GM18511 (cell line): Measurements from ENCODE around the gene UQCRQ.
"Not testable (repeated sequence)": the region's sequence is repeated elsewhere in the genome, so short reads cannot be mapped to it uniquely, and the experiment has no call there.

Experiments
- ATAC-seq: cut with Tn5 transposase; IDR thresholded peaks from one replicate; pipeline ENCODE4 v1.9.1; 2021; ENCODE audit warnings: mild to moderate bottlenecking, moderate library complexity; ENCODE audit not compliant: unreplicated experiment

Gene UQCRQ

GRCh38 chr5:132831095-132831860 lies 35.2 kb upstream of the UQCRQ start:
- no peak for ATAC-seq

GRCh38 chr5:132832612-132833011 lies 33.8 kb upstream of the UQCRQ start:
- ATAC-seq: no peak

GRCh38 chr5:132834057-132834456 lies 32.4 kb upstream of the UQCRQ start:
- ATAC-seq: no peak

- no peak for ATAC-seq
Observed at GRCh38 chr5:132836852-132837251, 29.6 kb upstream of the UQCRQ start.

GRCh38 chr5:132837868-132838267 lies 28.6 kb upstream of the UQCRQ start:
- ATAC-seq: no peak

- no peak for ATAC-seq
Observed at GRCh38 chr5:132838516-132839282, 27.7 kb upstream of the UQCRQ start.

- ATAC-seq: no peak
Observed at GRCh38 chr5:132839426-132840301, 26.8 kb upstream of the UQCRQ start.

- ATAC-seq: no peak
Observed at GRCh38 chr5:132840313-132840712, 26.1 kb upstream of the UQCRQ start.

- ATAC-seq: no peak
Observed at GRCh38 chr5:132840896-132841295, 25.5 kb upstream of the UQCRQ start.

GRCh38 chr5:132841305-132841704 lies 25.1 kb upstream of the UQCRQ start:
- ATAC-seq: no peak

- no peak for ATAC-seq
Observed at GRCh38 chr5:132848270-132848669, 18.2 kb upstream of the UQCRQ start.

GRCh38 chr5:132849347-132849746 lies 17.1 kb upstream of the UQCRQ start:
- no peak for ATAC-seq

GRCh38 chr5:132850066-132850465 lies 16.4 kb upstream of the UQCRQ start:
- ATAC-seq: no peak

GRCh38 chr5:132853323-132853722 lies 13.1 kb upstream of the UQCRQ start:
- no peak for ATAC-seq

- ATAC-seq: no peak
Observed at GRCh38 chr5:132853790-132854189, 12.7 kb upstream of the UQCRQ start.

- no peak for ATAC-seq
Observed at GRCh38 chr5:132854301-132854700, 12.1 kb upstream of the UQCRQ start.

- ATAC-seq: not testable (repeated sequence)
Observed at GRCh38 chr5:132854992-132855391, 11.4 kb upstream of the UQCRQ start.

GRCh38 chr5:132856011-132856410 lies 10.4 kb upstream of the UQCRQ start:
- ATAC-seq: no peak

GRCh38 chr5:132859889-132860437 lies 6.5 kb upstream of the UQCRQ start:
- no peak for ATAC-seq

- no peak for ATAC-seq
Observed at GRCh38 chr5:132860742-132861141, 5.7 kb upstream of the UQCRQ start.
